A549 (cell line): Measurements from ENCODE around the gene IDI1. TPM values are rescaled to one million over a fixed set of nuclear protein-coding genes. Genes with fewer than 3 reads are reported as not detected.

Source experiments
- ATAC-seq, 2 experiments: fragments of 200-7000 bp in 1 of 2; fragments of >200 bp in 1 of 2; cut with Nextera tagmentation in 1 of 2; cut with Tn5 transposase in 1 of 2; 3 replicates each; pipeline versions ENCODE4 v1.8.0 to v1.9.1; 2018 to 2020; ENCODE audit warnings: mild to moderate bottlenecking in 1 of 2, moderate library complexity in 1 of 2
- CTCF ChIA-PET: fragments of 300-600 bp; sonication (Branson Sonifier 250); formaldehyde crosslinking; extraction: SDS; loops from one replicate; lab custom pipeline; 2021; ENCODE audit warnings: antibody characterized with exemption, inconsistent platforms; lab: Yijun Ruan, JAX
- POLR2A ChIA-PET: fragments of 350-600 bp; formaldehyde crosslinking; extraction: SDS; loops from one replicate; lab custom pipeline; 2021; ENCODE audit warnings: antibody characterized with exemption, inconsistent platforms; lab: Yijun Ruan, JAX
- DNase-seq, 2 experiments: peaks; one replicate each; pipeline versions ENCODE4 v3.0.0 to v3.0.0-alpha.2; 2011 to 2016; ENCODE audit warnings: low read depth in 1 of 2, low spot score in 1 of 2
- FAIRE-seq: peaks from 2 replicates; lab custom pipeline; 2011; peaks lifted over from hg19 to GRCh38; lab: Jason Lieb, UNC
- H3K27ac ChIP-seq, 2 experiments: fragments of >200 bp; sonication (Bioruptor Twin); formaldehyde crosslinking; 3 replicates each; pipeline ENCODE4 v1.5.1; 2016 to 2017
- H3K4me1 ChIP-seq: fragments of >200 bp; sonication (Bioruptor Twin); formaldehyde crosslinking; 3 replicates; pipeline ENCODE4 v1.6.1; 2016
- H3K4me2 ChIP-seq: fragments of >200 bp; sonication (Bioruptor Twin); formaldehyde crosslinking; 3 replicates; pipeline ENCODE4 v1.6.1; 2016
- H3K4me3 ChIP-seq: fragments of >200 bp; sonication (Bioruptor Twin); formaldehyde crosslinking; 3 replicates; pipeline ENCODE4 v1.5.1; 2016
- H3K9me3 ChIP-seq: fragments of >200 bp; sonication (Bioruptor Twin); formaldehyde crosslinking; 3 replicates; pipeline ENCODE4 v1.6.1; 2016
- BHLHE40 ChIP-seq: IDR thresholded peaks from 2 replicates; pipeline ENCODE4 v1.6.1; 2012; ENCODE audit warnings: low read depth, low read length, inconsistent platforms
- CEBPB ChIP-seq, 2 experiments: fragments of >200 bp in 1 of 2; sonication (Bioruptor Twin) in 1 of 2; formaldehyde crosslinking in 1 of 2; IDR thresholded peaks; 2 replicates each; pipeline ENCODE4 v1.6.1; 2012 to 2016
- CHD2 ChIP-seq: fragments of 150-350 bp; IDR thresholded peaks from 2 replicates; pipeline ENCODE4 v1.6.1; 2014; ENCODE audit warnings: low read length; ENCODE audit not compliant: partially characterized antibody
- CTCF ChIP-seq: fragments of >200 bp; sonication (Bioruptor Twin); formaldehyde crosslinking; IDR thresholded peaks from 3 replicates; pipeline ENCODE4 v1.5.1; 2016
- ESRRA ChIP-seq: fragments of 150-350 bp; IDR thresholded peaks from 2 replicates; pipeline ENCODE4 v1.6.1; 2014; ENCODE audit warnings: mild to moderate bottlenecking, low read length, borderline replicate concordance
- FOXS1 ChIP-seq: fragments of 250-450 bp; sonication (Bioruptor Pico); IDR thresholded peaks from 2 replicates; pipeline ENCODE4 v1.5.0; 2020; ENCODE audit warnings: mild to moderate bottlenecking, moderate library complexity
- GATA3 ChIP-seq: IDR thresholded peaks from 2 replicates; pipeline ENCODE4 v1.6.1; 2012; ENCODE audit warnings: borderline replicate concordance
- HOXB5 ChIP-seq: fragments of 250-450 bp; sonication (Bioruptor Pico); IDR thresholded peaks from 2 replicates; pipeline ENCODE4 v1.5.0; 2020; ENCODE audit warnings: mild to moderate bottlenecking, moderate library complexity
- MAFK ChIP-seq: fragments of 450-650 bp; IDR thresholded peaks from 2 replicates; pipeline ENCODE4 v1.6.1; 2014; ENCODE audit not compliant: partially characterized antibody
- NFE2L2 ChIP-seq: fragments of 150-350 bp; conservative IDR thresholded peaks from 2 replicates; pipeline ENCODE4 v1.6.1; 2014; ENCODE audit warnings: low read length
- NPAS2 ChIP-seq: fragments of 250-450 bp; sonication (Bioruptor Pico); IDR thresholded peaks from 2 replicates; pipeline ENCODE4 v1.8.0; 2022; ENCODE audit warnings: mild to moderate bottlenecking, moderate library complexity, borderline replicate concordance
- NR3C1 ChIP-seq: fragments of >200 bp; sonication (Bioruptor Twin); formaldehyde crosslinking; IDR thresholded peaks from 3 replicates; pipeline ENCODE4 v1.6.1; 2017
- PBX3 ChIP-seq: IDR thresholded peaks from 2 replicates; pipeline ENCODE4 v1.6.1; 2012
- POLR2AphosphoS2 ChIP-seq: conservative IDR thresholded peaks from 2 replicates; pipeline ENCODE4 v1.6.1; 2012; ENCODE audit warnings: low read length, improper control_type of control experiment, inconsistent platforms
- RARB ChIP-seq: fragments of 250-450 bp; sonication (Bioruptor Pico); IDR thresholded peaks from 2 replicates; pipeline ENCODE4 v1.8.0; 2021; ENCODE audit warnings: mild to moderate bottlenecking, moderate library complexity
- RCOR1 ChIP-seq: fragments of 150-350 bp; IDR thresholded peaks from 2 replicates; pipeline ENCODE4 v1.6.1; 2014; ENCODE audit warnings: antibody characterized with exemption, low read length, low read depth
- REST ChIP-seq: fragments of 200-600 bp; sonication (generic); IDR thresholded peaks from 2 replicates; pipeline ENCODE4 v1.6.1; 2016; ENCODE audit warnings: antibody characterized with exemption, mild to moderate bottlenecking, moderate library complexity
- SREBF2 ChIP-seq: fragments of 450-650 bp; IDR thresholded peaks from 2 replicates; pipeline ENCODE4 v1.6.1; 2014; ENCODE audit warnings: mild to moderate bottlenecking, moderate library complexity
- TFCP2L1 ChIP-seq: fragments of 250-450 bp; sonication (Bioruptor Pico); IDR thresholded peaks from 2 replicates; pipeline ENCODE4 v1.5.0; 2021; ENCODE audit warnings: mild to moderate bottlenecking
- USF2 ChIP-seq: fragments of 450-650 bp; IDR thresholded peaks from 2 replicates; pipeline ENCODE4 v1.6.1; 2014; ENCODE audit warnings: antibody characterized with exemption
- ZFP36 ChIP-seq: fragments of 450-650 bp; IDR thresholded peaks from 2 replicates; pipeline ENCODE4 v1.6.1; 2014; ENCODE audit warnings: borderline replicate concordance; ENCODE audit not compliant: partially characterized antibody
- ZNF302 ChIP-seq: fragments of 250-450 bp; sonication (Bioruptor Pico); IDR thresholded peaks from 2 replicates; pipeline ENCODE4 v1.9.0; 2021; ENCODE audit warnings: inconsistent platforms, mild to moderate bottlenecking, moderate library complexity
- ZSCAN20 ChIP-seq: fragments of 250-450 bp; sonication (Bioruptor Pico); IDR thresholded peaks from 2 replicates; pipeline ENCODE4 v1.8.0; 2022; ENCODE audit warnings: mild to moderate bottlenecking, moderate library complexity
- WGBS: methylation state at CpG from one replicate; pipeline ENCODE4 v1.1.6; 2017; ENCODE audit errors: missing lambda C conversion rate; 5-methylcytosine and 5-hydroxymethylcytosine counted together
- polyA plus RNA-seq, 4 experiments: library from polyadenylated mRNA; depleted of rRNA in 3 of 4; stranded (reverse); fragments of >200 nt; fragmentation: RNase III in 1 of 4; extraction: RNeasy Plus Mini Kit Qiagen cat#74134 plus additional on column Dnase treatment in 1 of 4; gene quantifications; 2 replicates in 3 of 4; 3 replicates in 1 of 4; pipeline ENCODE4 v1.2.3, GENCODE V29; 2011 to 2017

IDI1 gene
- polyA plus RNA-seq, 2 of the 4 experiments (the other 2 are of a cell fraction), result 55.8 to 65.0 TPM

- no peak for TF ChIP-seq NFE2L2
- no peak for TF ChIP-seq PBX3
- no peak for TF ChIP-seq REST
- TF ChIP-seq ZFP36, result no peak
- TF ChIP-seq, all 56 proteins: peak for 0
- H3K9me3 ChIP-seq, result no peaks in the 10 kb centered on the region
- H3K27ac ChIP-seq, result no peak overlapping the region
- ATAC-seq, result peak; percentile 25 to 32; a peak in 5 of 6 replicates
- H3K4me2 ChIP-seq, result no peak overlapping the region
- POLR2A ChIA-PET, result interaction anchor here (0.8 to 1.0 kb wide), 2 partner anchors 28 kb away, joined by 3 read pairs; partner anchors contain the start of gene IDI1
- no peaks in the 10 kb centered on the region for H3K4me1 ChIP-seq
- H3K4me3 ChIP-seq, result no peak overlapping the region
- DNase-seq, result no peak
- WGBS, result 98% methylated on average over 4 of the region's 9 CpGs
- CTCF ChIA-PET, result interaction anchor here (0.9 kb wide), 1 partner anchor 8 kb away, joined by 3 read pairs; no protein-coding TSS in a partner anchor
- no peak for FAIRE-seq
These were observed 28.0 kb downstream of the IDI1 start for GRCh38 chr10:1020958-1021357.

GRCh38 chr10:1020460-1020859, 28.5 kb downstream of the IDI1 start:
- FAIRE-seq, result no peak
- no peak overlapping the region for H3K27ac ChIP-seq
- TF ChIP-seq FOXS1 (CRISPR knock-in tag), result no peak
- TF ChIP-seq GATA3, result no peak
- H3K4me2 ChIP-seq, result no peak overlapping the region
- no peaks in the 10 kb centered on the region for H3K4me1 ChIP-seq
- CTCF ChIA-PET, result interaction anchor here (2.8 kb wide), 1 partner anchor 16 kb away, joined by 6 read pairs; no protein-coding TSS in a partner anchor
- DNase-seq, result no peak
- 97% methylated on average over 10 of the region's 10 CpGs for WGBS
- peak; percentile 25 to 40; a peak in 4 of 6 replicates for ATAC-seq
- H3K9me3 ChIP-seq, result no peaks in the 10 kb centered on the region
- POLR2A ChIA-PET, result interaction anchor here (1.0 kb wide), 1 partner anchor 28 kb away, joined by 3 read pairs; the partner anchor contains the start of gene IDI1
- H3K4me3 ChIP-seq, result no peak overlapping the region

- 92% methylated on average over 10 of the region's 10 CpGs for WGBS
- ChIA-PET POLR2A (no interaction called here), CTCF (interaction anchor here (1.1 to 2.8 kb wide), 2 partner anchors 11 to 17 kb away, joined by 4 to 6 read pairs; no protein-coding TSS in a partner anchor)
- no peaks in the 10 kb centered on the region for H3K9me3 ChIP-seq
- FAIRE-seq, result no peak
- ATAC-seq, result no peak
- no peak for DNase-seq
- no peaks in the 10 kb centered on the region for H3K4me1 ChIP-seq
- H3K27ac ChIP-seq, result no peak overlapping the region
- no peak for TF ChIP-seq BHLHE40
- no peak for TF ChIP-seq HOXB5
- no peak for TF ChIP-seq ZNF302 (CRISPR knock-in tag)
- peak; percentile 46; the same call in 1 of the 2 replicates for TF ChIP-seq POLR2AphosphoS2
- no peak for TF ChIP-seq TFCP2L1 (CRISPR knock-in tag)
- TF ChIP-seq, all 56 proteins: peak for 1
- H3K4me3 ChIP-seq, result no peak overlapping the region
- H3K4me2 ChIP-seq, result no peak overlapping the region
These were observed 29.6 kb downstream of the IDI1 start for GRCh38 chr10:1019362-1019761.

GRCh38 chr10:1015688-1016087, 33.2 kb downstream of the IDI1 start:
- WGBS, result 95% methylated on average over 10 of the region's 11 CpGs
- Histone ChIP-seq H3K4me2 (no peak overlapping the region), H3K4me3 (no peak overlapping the region), H3K27ac (no peak overlapping the region), H3K9me3 (no peaks in the 10 kb centered on the region)
- ATAC-seq (no peak), DNase-seq (no peak)
- POLR2A ChIA-PET, result no interaction called here
- no peak for TF ChIP-seq CTCF
- TF ChIP-seq NPAS2 (CRISPR knock-in tag), result no peak
- no peak for TF ChIP-seq ZSCAN20 (CRISPR knock-in tag)
- no peak for TF ChIP-seq CEBPB (IDR thresholded peaks at IDR 0.05)
- TF ChIP-seq RCOR1, result no peak
- TF ChIP-seq CHD2, result no peak
- no peak for TF ChIP-seq ESRRA
- no peak for TF ChIP-seq USF2
- no peak for TF ChIP-seq SREBF2
- no peak for TF ChIP-seq NR3C1
- no peak for TF ChIP-seq RARB (CRISPR knock-in tag)
- TF ChIP-seq MAFK, result no peak
- TF ChIP-seq, all 56 proteins: peak for 0
- no peak for FAIRE-seq
- CTCF ChIA-PET, result no interaction called here
- H3K4me1 ChIP-seq, result no peaks in the 10 kb centered on the region
